K562 (cell line): ENCODE measurements around the gene ATP1A2. TPM values are rescaled to one million over a fixed set of nuclear protein-coding genes. Genes with fewer than 3 reads are reported as not detected.

Experiments used
- CBX2 ChIP-seq: fragments of 200-600 bp; sonication (generic); IDR thresholded peaks from one replicate; pipeline ENCODE4 v1.6.1; 2012; ENCODE audit warnings: mild to moderate bottlenecking, low read length, inconsistent platforms; ENCODE audit not compliant: insufficient read depth, poor library complexity, severe bottlenecking
- CTCF ChIP-seq, 3 experiments: IDR thresholded peaks in 2 of 3; conservative IDR thresholded peaks in 1 of 3; 2 replicates each; pipeline ENCODE4 v1.5.1; 2011 to 2012; ENCODE audit warnings: low read length in 3 of 3, mild to moderate bottlenecking in 3 of 3, control low read depth in 2 of 3, improper control_type of control experiment in 1 of 3, inconsistent platforms in 1 of 3, low read depth in 1 of 3, mixed read lengths in 1 of 3, moderate library complexity in 1 of 3; ENCODE audit not compliant: insufficient read depth in 2 of 3
- ETS2 ChIP-seq: IDR thresholded peaks from 2 replicates; pipeline ENCODE4 v1.6.1; 2016; ENCODE audit warnings: borderline replicate concordance, missing genetic modification characterization, mild to moderate bottlenecking, moderate library complexity, missing compliant biosample characterization; ENCODE audit not compliant: poor library complexity, severe bottlenecking
- HSF4 ChIP-seq: fragments of 250-450 bp; sonication (Bioruptor Pico); IDR thresholded peaks from 2 replicates; pipeline ENCODE4 v2.1.2; 2022; ENCODE audit warnings: mild to moderate bottlenecking, moderate library complexity, borderline replicate concordance
- IFI16 ChIP-seq: fragments of 250-450 bp; sonication (Bioruptor Pico); IDR thresholded peaks from 2 replicates; pipeline ENCODE4 v2.1.2; 2022; ENCODE audit warnings: mild to moderate bottlenecking, inconsistent platforms
- MTA1 ChIP-seq: fragments of 450-650 bp; IDR thresholded peaks from 2 replicates; pipeline ENCODE4 v1.6.1; 2017; ENCODE audit warnings: borderline replicate concordance
- NCOA1 ChIP-seq: fragments of 450-650 bp; IDR thresholded peaks from 2 replicates; pipeline ENCODE4 v1.6.1; 2016; ENCODE audit warnings: low read depth
- NUFIP1 ChIP-seq: fragments of 450-650 bp; IDR thresholded peaks from 2 replicates; pipeline ENCODE4 v1.6.1; 2018; ENCODE audit not compliant: partially characterized antibody
- RAD21 ChIP-seq, 2 experiments: fragments of 250-450 bp in 1 of 2; fragments of 450-650 bp in 1 of 2; sonication (Bioruptor Pico) in 1 of 2; formaldehyde crosslinking in 1 of 2; IDR thresholded peaks in 1 of 2; conservative IDR thresholded peaks in 1 of 2; 2 replicates each; pipeline versions ENCODE4 v1.4.0 to v1.8.0; 2020 to 2022; ENCODE audit warnings: mild to moderate bottlenecking in 2 of 2, moderate library complexity in 1 of 2
- REST ChIP-seq, 2 experiments: fragments of 450-650 bp; formaldehyde crosslinking in 1 of 2; IDR thresholded peaks; 2 replicates each; pipeline versions ENCODE4 v1.4.0 to v1.6.1; 2014 to 2020; ENCODE audit warnings: mild to moderate bottlenecking in 2 of 2, borderline replicate concordance in 1 of 2, low read depth in 1 of 2
- SRSF7 ChIP-seq: fragments of 200-400 bp; formaldehyde crosslinking; optimal IDR thresholded peaks from 2 replicates; pipeline ENCODE3; 2017; ENCODE audit warnings: mild to moderate bottlenecking, low read depth, low read length
- VEZF1 ChIP-seq: fragments of 200-800 bp; sonication (Bioruptor generic); IDR thresholded peaks from 2 replicates; pipeline ENCODE4 v1.6.1; 2017; ENCODE audit warnings: missing genetic modification characterization, missing compliant biosample characterization
- ZNF324 ChIP-seq: fragments of 250-450 bp; sonication (Bioruptor Pico); IDR thresholded peaks from 2 replicates; pipeline ENCODE4 v1.4.0; 2020; ENCODE audit warnings: mild to moderate bottlenecking
- ZNF436 ChIP-seq: fragments of 250-450, 450-650 bp; sonication (Bioruptor Pico); formaldehyde crosslinking; IDR thresholded peaks from 2 replicates; pipeline ENCODE4 v1.7.0; 2020; ENCODE audit warnings: mild to moderate bottlenecking
- polyA plus RNA-seq, 8 experiments: library from polyadenylated mRNA; depleted of rRNA in 4 of 8; stranded (reverse) in 5 of 8; unstranded in 3 of 8; fragments of >200 nt; fragmentation: Nextera tagmentation in 2 of 8; fragmentation: Illumina TruSeq in 1 of 8; extraction: Ambion mirVana in 2 of 8; extraction: Trizol in 1 of 8; gene quantifications; 2 replicates each; pipeline versions ENCODE4 v1.2.1 to v1.2.3, GENCODE V29; 2011 to 2014; ENCODE audit warnings: inconsistent platforms in 1 of 8, missing spikeins in 1 of 8
- total RNA-seq, 7 experiments: library from RNA; depleted of rRNA in 6 of 7; stranded (reverse); fragments of >200 nt in 6 of 7; fragmentation: Illumina TruSeq in 2 of 7; extraction: Trizol in 2 of 7; gene quantifications; 2 replicates each; pipeline versions ENCODE4 v1.2.1 to v1.2.3, GENCODE V29; 2011 to 2021; ENCODE audit warnings: low replicate concordance in 1 of 7

Gene ATP1A2
- total and polyA plus RNA-seq, 9 of the 15 experiments (the other 6 are each of a cell fraction or from before 2014, with no cell fraction given), result 0.04 to 0.11 (median 0.09) TPM; not detected in 6

- TF ChIP-seq REST (IDR thresholded peaks at IDR 0.05; ENCODE audit: borderline replicate concordance) (peak; percentile 38; the same call in 1 of the 2 replicates), REST (CRISPR knock-in tag; IDR thresholded peaks at IDR 0.05; ENCODE audit: low read depth) (no peak), VEZF1 (0 out of 2 replicates have a peak, but pooled peaks have one; percentile 8), CBX2 (no peak), ETS2 (tag) (no peak), ZNF324 (CRISPR knock-in tag) (no peak), SRSF7 (no peak), NUFIP1 (no peak), IFI16 (CRISPR knock-in tag) (no peak), ZNF436 (no peak), MTA1 (no peak), NCOA1 (no peak), CTCF (IDR thresholded peaks at IDR 0.05 in 2 of 3, conservative IDR thresholded peaks at IDR 0.05 in 1 of 3; ENCODE audit: insufficient read depth in 2 of 3, low read depth in 1 of 3, low read length in 3 of 3) (peak; percentile 39 to 60 (median 57)), RAD21 (CRISPR knock-in tag; conservative IDR thresholded peaks at IDR 0.05 in 1 of 2, IDR thresholded peaks at IDR 0.05 in 1 of 2) (peak; percentile 69 to 73), HSF4 (CRISPR knock-in tag) (no peak)
These were observed 48.1 kb downstream of the ATP1A2 start (continued) for GRCh38 chr1:160163615-160164014.
